IMR-90 (cell line): ENCODE results near the gene EMX1. TPM values are rescaled to one million over a fixed set of nuclear protein-coding genes. Genes with fewer than 3 reads are reported as not detected.

Source experiments
- ATAC-seq: fragments of 200-7000 bp; cut with Tn5 transposase; 2 replicates; pipeline ENCODE4 v1.9.1; 2020; ENCODE audit warnings: low read depth, mild to moderate bottlenecking, moderate library complexity
- BruUV-seq: library from RNA; stranded (reverse); fragments of 400-500 nt; replicated peaks from 2 replicates; lab custom pipeline; 2021; lab: Mats Ljungman, UMichigan
- CTCF ChIA-PET: fragments of 300-600 bp; formaldehyde crosslinking; extraction: SDS; loops from one replicate; lab custom pipeline; 2021; ENCODE audit warnings: antibody characterized with exemption; lab: Yijun Ruan, JAX
- POLR2A ChIA-PET: fragments of 300-600 bp; sonication (Branson Sonifier 250); formaldehyde crosslinking; loops from one replicate; lab custom pipeline; 2022; ENCODE audit warnings: antibody characterized with exemption; ENCODE audit not compliant: unreplicated experiment; lab: Charles Lee
- DNase-seq: peaks from one replicate; pipeline ENCODE4 v3.0.0; 2013
- H2AFZ ChIP-seq: replicated peaks from 2 replicates; pipeline ENCODE3; 2013; ENCODE audit warnings: low read length, mild to moderate bottlenecking; ENCODE audit not compliant: poor library complexity
- H2AK5ac ChIP-seq: 2 replicates; pipeline ENCODE4 v1.6.1; 2013; ENCODE audit warnings: low read depth, low read length, inconsistent platforms
- H2AK9ac ChIP-seq: replicated peaks from 2 replicates; pipeline ENCODE3; 2013; ENCODE audit warnings: mild to moderate bottlenecking, low read depth, low read length, moderate library complexity; ENCODE audit not compliant: poor library complexity
- H2BK120ac ChIP-seq: 2 replicates; pipeline ENCODE4 v1.6.1; 2013; ENCODE audit warnings: low read depth, low read length, inconsistent platforms
- H2BK15ac ChIP-seq: 3 replicates; pipeline ENCODE4 v1.6.1; 2013; ENCODE audit warnings: low read depth, low read length, inconsistent platforms
- H2BK20ac ChIP-seq: 2 replicates; pipeline ENCODE4 v1.6.1; 2013; ENCODE audit warnings: low read depth, mild to moderate bottlenecking, inconsistent platforms, low read length, moderate library complexity
- H2BK5ac ChIP-seq: 2 replicates; pipeline ENCODE4 v1.6.1; 2013; ENCODE audit warnings: mild to moderate bottlenecking, low read depth, low read length, inconsistent platforms; ENCODE audit not compliant: poor library complexity, severe bottlenecking
- H3K14ac ChIP-seq: replicated peaks from 2 replicates; pipeline ENCODE4 v1.6.1; 2013; ENCODE audit warnings: low read depth, low read length, inconsistent platforms
- H3K18ac ChIP-seq: 2 replicates; pipeline ENCODE4 v1.6.1; 2013; ENCODE audit warnings: low read depth, low read length, control low read depth
- H3K23ac ChIP-seq: 2 replicates; pipeline ENCODE4 v1.6.1; 2013; ENCODE audit warnings: low read depth, low read length, inconsistent platforms
- H3K27ac ChIP-seq: 2 replicates; pipeline ENCODE4 v1.5.1; 2013; ENCODE audit warnings: mild to moderate bottlenecking, control low read depth, low read length; ENCODE audit not compliant: insufficient read depth
- H3K27me3 ChIP-seq: 2 replicates; pipeline ENCODE4 v1.6.1; 2013; ENCODE audit warnings: low read length; ENCODE audit not compliant: control insufficient read depth, insufficient read depth
- H3K36me3 ChIP-seq: 2 replicates; pipeline ENCODE4 v1.6.1; 2013; ENCODE audit warnings: low read length, mixed read lengths; ENCODE audit not compliant: control insufficient read depth, insufficient read depth
- H3K4ac ChIP-seq: 2 replicates; pipeline ENCODE4 v1.6.1; 2013; ENCODE audit warnings: low read depth, low read length, inconsistent platforms
- H3K4me1 ChIP-seq: 2 replicates; pipeline ENCODE4 v1.6.1; 2013; ENCODE audit warnings: low read length, mixed read lengths; ENCODE audit not compliant: control insufficient read depth, insufficient read depth
- H3K4me2 ChIP-seq: 2 replicates; pipeline ENCODE4 v1.6.1; 2013; ENCODE audit warnings: low read depth, mild to moderate bottlenecking, control low read depth, low read length, moderate library complexity
- H3K4me3 ChIP-seq: 2 replicates; pipeline ENCODE4 v1.5.1; 2013; ENCODE audit warnings: low read depth, mild to moderate bottlenecking, control low read depth, low read length, moderate library complexity; ENCODE audit not compliant: insufficient read depth
- H3K56ac ChIP-seq: 2 replicates; pipeline ENCODE4 v1.6.1; 2013; ENCODE audit warnings: low read length, inconsistent platforms; ENCODE audit not compliant: insufficient read depth; ENCODE audit errors: extremely low read depth
- H3K79me1 ChIP-seq, 2 experiments: 2 replicates each; pipeline ENCODE4 v1.6.1; 2013; ENCODE audit warnings: low read length in 2 of 2, inconsistent platforms in 1 of 2, low read depth in 1 of 2
- H3K9ac ChIP-seq: 2 replicates; pipeline ENCODE4 v1.6.1; 2013; ENCODE audit warnings: low read depth, low read length, control low read depth
- H3K9me1 ChIP-seq: 2 replicates; pipeline ENCODE4 v1.6.1; 2013; ENCODE audit warnings: low read length, inconsistent platforms; ENCODE audit not compliant: insufficient read depth
- H3K9me3 ChIP-seq: 2 replicates; pipeline ENCODE4 v1.6.1; 2013; ENCODE audit warnings: low read length; ENCODE audit not compliant: control insufficient read depth, insufficient read depth
- H4K20me1 ChIP-seq: 2 replicates; pipeline ENCODE4 v1.6.1; 2013; ENCODE audit warnings: low read length, inconsistent platforms; ENCODE audit not compliant: insufficient read depth
- H4K5ac ChIP-seq: 2 replicates; pipeline ENCODE4 v1.6.1; 2013; ENCODE audit warnings: mild to moderate bottlenecking, low read depth, low read length, control low read depth
- H4K8ac ChIP-seq, 2 experiments: 2 replicates each; pipeline ENCODE4 v1.6.1; 2013; ENCODE audit warnings: low read depth in 2 of 2, low read length in 2 of 2, control low read depth in 1 of 2, inconsistent platforms in 1 of 2
- H4K91ac ChIP-seq: 2 replicates; pipeline ENCODE4 v1.6.1; 2013; ENCODE audit warnings: low read depth, low read length, inconsistent platforms; ENCODE audit not compliant: insufficient read depth
- CEBPB ChIP-seq: IDR thresholded peaks from 2 replicates; pipeline ENCODE4 v1.6.1; 2012; ENCODE audit warnings: low read depth, low read length, improper control_type of control experiment
- MXI1 ChIP-seq: IDR thresholded peaks from 2 replicates; pipeline ENCODE4 v1.6.1; 2012; ENCODE audit warnings: low read depth, mild to moderate bottlenecking, low read length, moderate library complexity, borderline replicate concordance
- WGBS, 2 experiments: methylation state at CpG; one replicate each; pipeline versions ENCODE4 v1.1.5 to v1.1.7; 2013; ENCODE audit warnings: missing lambda C conversion rate in 2 of 2; ENCODE audit not compliant: insufficient read length in 1 of 2; ENCODE audit errors: extremely low coverage in 2 of 2; 5-methylcytosine and 5-hydroxymethylcytosine counted together
- dilution Hi-C: fragments of 300-500 bp; cut with HindIII; formaldehyde crosslinking; loops from one replicate; pipeline ENCODE4 v1.14.3; 2018; ENCODE audit warnings: low sequenced_read_pairs; ENCODE audit not compliant: unreplicated experiment
- in situ Hi-C: fragments of 300-500 bp; cut with MboI; formaldehyde crosslinking; loops from 3 replicates; pipeline ENCODE4 v1.14.3; 2019; ENCODE audit warnings: low sequenced_read_pairs, inconsistent platforms, mixed read lengths
- intact Hi-C: fragments of 100-400 bp; cut with micrococcal nuclease; formaldehyde crosslinking; loops from 2 replicates; pipeline ENCODE4 v1.10.0; 2022
- polyA plus RNA-seq, 3 experiments: library from polyadenylated mRNA; depleted of rRNA; stranded (reverse); fragments of >200 nt; gene quantifications; 2 replicates each; pipeline ENCODE4 v1.2.3, GENCODE V29; 2012; ENCODE audit warnings: low replicate concordance in 1 of 3
- total RNA-seq: library from RNA; depleted of rRNA; stranded (reverse); fragments of >200 nt; gene quantifications from 2 replicates; pipeline ENCODE4 v1.2.3, GENCODE V29; 2012
- TF ChIP-seq, protein P1 (sequence below): fragments of 150-350 bp; IDR thresholded peaks from 2 replicates; pipeline ENCODE4 v1.6.1; 2017; ENCODE audit warnings: mild to moderate bottlenecking, antibody characterized with exemption, low read length, low read depth
- TF ChIP-seq, protein P2 (sequence below): fragments of 150-350 bp; IDR thresholded peaks from 2 replicates; pipeline ENCODE4 v1.6.1; 2016; ENCODE audit warnings: low read depth, mild to moderate bottlenecking, low read length, moderate library complexity, borderline replicate concordance

The EMX1 gene
- total and polyA plus RNA-seq, 2 of the 4 experiments (the other 2 are of a cell fraction) = not detected

DNA sequence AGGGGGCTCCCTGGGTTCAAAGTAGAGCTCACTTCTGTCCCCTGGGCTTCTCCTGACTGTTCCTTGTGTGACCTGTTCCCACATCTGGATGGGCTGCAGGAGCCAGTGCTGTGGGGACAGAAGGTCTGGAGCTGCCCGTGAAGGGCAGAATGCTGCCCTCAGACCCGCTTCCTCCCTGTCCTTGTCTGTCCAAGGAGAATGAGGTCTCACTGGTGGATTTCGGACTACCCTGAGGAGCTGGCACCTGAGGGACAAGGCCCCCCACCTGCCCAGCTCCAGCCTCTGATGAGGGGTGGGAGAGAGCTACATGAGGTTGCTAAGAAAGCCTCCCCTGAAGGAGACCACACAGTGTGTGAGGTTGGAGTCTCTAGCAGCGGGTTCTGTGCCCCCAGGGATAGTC is 15.5 kb downstream of the EMX1 start:
- no peak overlapping the region for H2AFZ ChIP-seq
- peaks cover 7% of the 10 kb centered on the region; the same call in 1 of the 2 replicates for H3K9me1 ChIP-seq
- 0 out of 2 replicates have a peak, but pooled peaks cover 5% of the 10 kb centered on the region for H4K20me1 ChIP-seq
- no peak overlapping the region for H2BK20ac ChIP-seq
- no peak overlapping the region for H3K4ac ChIP-seq
- H2BK15ac ChIP-seq = no peak overlapping the region
- H3K4me2 ChIP-seq = no peak overlapping the region
- in situ Hi-C loops (no loop called here), dilution Hi-C loops (no loop called here), intact Hi-C loops (no loop called here)
- no CpG with 5 or more reads among the region's 4 CpGs for WGBS, 2 experiments
- no peak overlapping the region for H2BK5ac ChIP-seq
- H2BK120ac ChIP-seq = no peak overlapping the region
- no peak overlapping the region for H4K91ac ChIP-seq
- ChIA-PET POLR2A (no interaction called here), CTCF (no interaction called here)
- no peaks in the 10 kb centered on the region for H3K36me3 ChIP-seq
- no peaks in the 10 kb centered on the region for H3K79me1 ChIP-seq
- no peak for TF ChIP-seq MXI1
- no peak for TF ChIP-seq CEBPB
- TF ChIP-seq, protein P1, sequence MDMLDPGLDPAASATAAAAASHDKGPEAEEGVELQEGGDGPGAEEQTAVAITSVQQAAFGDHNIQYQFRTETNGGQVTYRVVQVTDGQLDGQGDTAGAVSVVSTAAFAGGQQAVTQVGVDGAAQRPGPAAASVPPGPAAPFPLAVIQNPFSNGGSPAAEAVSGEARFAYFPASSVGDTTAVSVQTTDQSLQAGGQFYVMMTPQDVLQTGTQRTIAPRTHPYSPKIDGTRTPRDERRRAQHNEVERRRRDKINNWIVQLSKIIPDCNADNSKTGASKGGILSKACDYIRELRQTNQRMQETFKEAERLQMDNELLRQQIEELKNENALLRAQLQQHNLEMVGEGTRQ = no peak
- TF ChIP-seq, protein P2, sequence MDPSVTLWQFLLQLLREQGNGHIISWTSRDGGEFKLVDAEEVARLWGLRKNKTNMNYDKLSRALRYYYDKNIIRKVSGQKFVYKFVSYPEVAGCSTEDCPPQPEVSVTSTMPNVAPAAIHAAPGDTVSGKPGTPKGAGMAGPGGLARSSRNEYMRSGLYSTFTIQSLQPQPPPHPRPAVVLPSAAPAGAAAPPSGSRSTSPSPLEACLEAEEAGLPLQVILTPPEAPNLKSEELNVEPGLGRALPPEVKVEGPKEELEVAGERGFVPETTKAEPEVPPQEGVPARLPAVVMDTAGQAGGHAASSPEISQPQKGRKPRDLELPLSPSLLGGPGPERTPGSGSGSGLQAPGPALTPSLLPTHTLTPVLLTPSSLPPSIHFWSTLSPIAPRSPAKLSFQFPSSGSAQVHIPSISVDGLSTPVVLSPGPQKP = no peak
- no TSS peak for BruUV-seq
- no peak overlapping the region for H2AK9ac ChIP-seq
- H3K14ac ChIP-seq = no peak overlapping the region
- H2AK5ac ChIP-seq = no peak overlapping the region
- DNase-seq = no peak
- no peak overlapping the region for H3K23ac ChIP-seq
- peaks cover 6% of the 10 kb centered on the region for H3K9me3 ChIP-seq
- H3K56ac ChIP-seq = no peak overlapping the region
- H4K8ac ChIP-seq = no peak overlapping the region
- no peak overlapping the region for H3K4me3 ChIP-seq
- H3K27ac ChIP-seq = no peak overlapping the region
- no peak overlapping the region for H3K9ac ChIP-seq
- peaks cover 59% of the 10 kb centered on the region for H3K27me3 ChIP-seq
- no peak overlapping the region for H3K18ac ChIP-seq
- no peak overlapping the region for H4K5ac ChIP-seq
- no peak for ATAC-seq
- peaks cover 2% of the 10 kb centered on the region for H3K4me1 ChIP-seq
